ENCODE data around the gene AXIN2.
"Not testable (repeated sequence)": the region's sequence is repeated elsewhere in the genome, so short reads cannot be mapped to it uniquely, and the experiment has no call there.

The AXIN2 gene

GRCh38 chr17:65537845-65538674 is 23.4 kb downstream of the AXIN2 start:
- peak; percentile 59 for DNase-seq (ENCODE audit: low read depth)

GRCh38 chr17:65537343-65537844 is 24.1 kb downstream of the AXIN2 start:
- DNase-seq (ENCODE audit: low read depth): no peak

- DNase-seq (ENCODE audit: low read depth): no peak
Measured at GRCh38 chr17:65536573-65537342, 24.7 kb downstream of the AXIN2 start.

GRCh38 chr17:65535777-65536572 is 25.5 kb downstream of the AXIN2 start:
- no peak for DNase-seq (ENCODE audit: low read depth)

- DNase-seq (ENCODE audit: low read depth): no peak
Measured at GRCh38 chr17:65533852-65534457, 27.5 kb downstream of the AXIN2 start.

GRCh38 chr17:65533056-65533745 is 28.2 kb downstream of the AXIN2 start:
- DNase-seq (ENCODE audit: low read depth): no peak

GRCh38 chr17:65532101-65532890 is 29.2 kb downstream of the AXIN2 start:
- no peak for DNase-seq (ENCODE audit: low read depth)

- no peak for DNase-seq (ENCODE audit: low read depth)
Measured at GRCh38 chr17:65531256-65532100, 30.0 kb downstream of the AXIN2 start.

GRCh38 chr17:65530523-65531255 is 30.8 kb downstream of the AXIN2 start:
- no peak for DNase-seq (ENCODE audit: low read depth)

- no peak for DNase-seq (ENCODE audit: low read depth)
Measured at GRCh38 chr17:65529761-65530522, 31.5 kb downstream of the AXIN2 start.

GRCh38 chr17:65529040-65529633 is 32.3 kb downstream of the AXIN2 start:
- no peak for DNase-seq (ENCODE audit: low read depth)

- DNase-seq (ENCODE audit: low read depth): no peak
Measured at GRCh38 chr17:65527857-65528591, 33.4 kb downstream of the AXIN2 start.

- no peak for DNase-seq (ENCODE audit: low read depth)
Measured at GRCh38 chr17:65527381-65527780, 34.1 kb downstream of the AXIN2 start.

GRCh38 chr17:65526854-65527253 is 34.6 kb downstream of the AXIN2 start:
- DNase-seq (ENCODE audit: low read depth): not testable (repeated sequence)

- DNase-seq (ENCODE audit: low read depth): no peak
Measured at GRCh38 chr17:65523853-65524664, 37.4 kb downstream of the AXIN2 start.

- DNase-seq (ENCODE audit: low read depth): no peak
Measured at GRCh38 chr17:65523411-65523810, 38.0 kb downstream of the AXIN2 start.

Data from stimulated activated CD4-positive, alpha-beta T cell treated with anti-CD3 and anti-CD28 coated beads, Interleukin-2, amount 100 ng/mL, for 4 hours (primary cell).